Right lobe of liver (tissue), 4 donors: ENCODE data around the gene ZDHHC3.

Experiments used
- CTCF ChIP-seq, 4 donors: fragments of 200-600 bp in 3 of 4; fragments of 450-650 bp in 1 of 4; IDR thresholded peaks; one replicate each; pipeline versions ENCODE4 v1.5.1 to v1.8.0; 2016 to 2022; ENCODE audit warnings: antibody characterized with exemption in 4 of 4, mild to moderate bottlenecking in 2 of 4
- POLR2A ChIP-seq: fragments of 450-650 bp; IDR thresholded peaks from one replicate; pipeline ENCODE4 v1.6.1; 2017; ENCODE audit warnings: antibody characterized with exemption, mild to moderate bottlenecking
- donor health status: DM: no; HTN: no; CAD: no.
- donor health status: DM: no; HTN: no; CAD: no.
- donor health status: DM: no; HTN: yes; CAD: no.

- TF ChIP-seq CTCF (IDR thresholded peaks at IDR 0.05) (no peak), POLR2A (no peak)
These were observed 90.4 kb downstream of the ZDHHC3 start for GRCh38 chr3:44885618-44886017.
